ENCODE results near the gene RNF220. TPM values are rescaled to one million over a fixed set of nuclear protein-coding genes. Genes with fewer than 3 reads are reported as not detected.

Gene RNF220
- total RNA-seq, 1 donor from 2014 or later: 47.1 TPM

DNA sequence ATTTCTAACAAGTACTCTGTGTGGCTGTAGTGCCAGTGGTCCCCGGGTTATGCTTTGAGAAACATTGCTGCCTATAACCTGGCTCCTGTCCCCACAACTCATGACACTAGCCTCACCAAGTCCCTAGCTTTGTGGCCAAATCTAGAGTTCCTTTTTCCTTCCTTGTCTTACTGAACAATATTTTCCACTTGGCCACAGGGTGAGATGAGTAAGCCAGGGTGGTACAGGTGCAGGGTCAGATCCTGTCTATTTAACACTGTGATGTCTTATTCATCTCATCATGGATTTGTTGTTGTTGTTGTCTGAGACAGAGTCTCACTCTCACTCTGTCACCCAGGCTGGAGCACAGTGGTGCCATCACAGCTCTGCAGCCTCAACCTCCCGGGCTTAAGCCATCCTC, 288.1 kb downstream of the RNF220 start:
- H3K9me3 Mint-ChIP-seq (ENCODE audit: unreplicated experiment): no peaks in the 10 kb centered on the region
- Histone ChIP-seq H3K27me3 (ENCODE audit: insufficient read depth, low read length) (peaks cover 9% of the 10 kb centered on the region), H3K4me2 (ENCODE audit: low read length) (no peak overlapping the region), H3K79me2 (ENCODE audit: insufficient read depth, low read length) (no peaks in the 10 kb centered on the region), H3K9ac (ENCODE audit: low read length) (no peak overlapping the region), H3K27ac (ENCODE audit: low read depth, low read length) (no peak overlapping the region), H3K36me3 (ENCODE audit: insufficient read depth, low read length) (no peaks in the 10 kb centered on the region), H3K4me1 (ENCODE audit: insufficient read depth, low read length) (no peaks in the 10 kb centered on the region), H4K20me1 (ENCODE audit: insufficient read depth, low read length) (no peaks in the 10 kb centered on the region), H3K4me3 (ENCODE audit: insufficient read depth, low read depth, low read length) (no peak overlapping the region), H2AFZ (ENCODE audit: low read depth, low read length) (no peak overlapping the region), H3K9me3 (ENCODE audit: insufficient read depth, low read depth, low read length) (no peaks in the 10 kb centered on the region)
- no peak for FAIRE-seq
- no peak overlapping the region for H3K27ac Mint-ChIP-seq (ENCODE audit: unreplicated experiment)
- no peaks in the 10 kb centered on the region for H3K4me1 Mint-ChIP-seq (ENCODE audit: low read depth, unreplicated experiment)
- H3K36me3 Mint-ChIP-seq (ENCODE audit: low read depth, unreplicated experiment): peaks cover 11% of the 10 kb centered on the region
- DNase-seq (ENCODE audit: low read depth): no peak
- no peak overlapping the region for H3K4me3 Mint-ChIP-seq (ENCODE audit: unreplicated experiment)
- H3K27me3 Mint-ChIP-seq (ENCODE audit: low read depth, unreplicated experiment): peaks cover 6% of the 10 kb centered on the region
- TF ChIP-seq, protein P1, sequence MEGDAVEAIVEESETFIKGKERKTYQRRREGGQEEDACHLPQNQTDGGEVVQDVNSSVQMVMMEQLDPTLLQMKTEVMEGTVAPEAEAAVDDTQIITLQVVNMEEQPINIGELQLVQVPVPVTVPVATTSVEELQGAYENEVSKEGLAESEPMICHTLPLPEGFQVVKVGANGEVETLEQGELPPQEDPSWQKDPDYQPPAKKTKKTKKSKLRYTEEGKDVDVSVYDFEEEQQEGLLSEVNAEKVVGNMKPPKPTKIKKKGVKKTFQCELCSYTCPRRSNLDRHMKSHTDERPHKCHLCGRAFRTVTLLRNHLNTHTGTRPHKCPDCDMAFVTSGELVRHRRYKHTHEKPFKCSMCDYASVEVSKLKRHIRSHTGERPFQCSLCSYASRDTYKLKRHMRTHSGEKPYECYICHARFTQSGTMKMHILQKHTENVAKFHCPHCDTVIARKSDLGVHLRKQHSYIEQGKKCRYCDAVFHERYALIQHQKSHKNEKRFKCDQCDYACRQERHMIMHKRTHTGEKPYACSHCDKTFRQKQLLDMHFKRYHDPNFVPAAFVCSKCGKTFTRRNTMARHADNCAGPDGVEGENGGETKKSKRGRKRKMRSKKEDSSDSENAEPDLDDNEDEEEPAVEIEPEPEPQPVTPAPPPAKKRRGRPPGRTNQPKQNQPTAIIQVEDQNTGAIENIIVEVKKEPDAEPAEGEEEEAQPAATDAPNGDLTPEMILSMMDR (IDR thresholded peaks at IDR 0.05; ENCODE audit: insufficient read depth, low read depth, low read length): no peak
- no peak for TF ChIP-seq EZH2 (IDR thresholded peaks at IDR 0.05; ENCODE audit: insufficient read depth, low read length)

GRCh38 chr1:44693900-44694299, 288.8 kb downstream of the RNF220 start:
- TF ChIP-seq EZH2 (IDR thresholded peaks at IDR 0.05; ENCODE audit: insufficient read depth, low read length): no peak
- TF ChIP-seq, protein P1 (IDR thresholded peaks at IDR 0.05; ENCODE audit: insufficient read depth, low read depth, low read length): no peak
- Histone ChIP-seq H3K9me3 (ENCODE audit: insufficient read depth, low read depth, low read length) (no peaks in the 10 kb centered on the region), H4K20me1 (ENCODE audit: insufficient read depth, low read length) (no peaks in the 10 kb centered on the region), H3K36me3 (ENCODE audit: insufficient read depth, low read length) (no peaks in the 10 kb centered on the region), H3K27ac (ENCODE audit: low read depth, low read length) (no peak overlapping the region), H3K4me2 (ENCODE audit: low read length) (no peak overlapping the region), H3K4me1 (ENCODE audit: insufficient read depth, low read length) (no peaks in the 10 kb centered on the region), H3K4me3 (ENCODE audit: insufficient read depth, low read depth, low read length) (no peak overlapping the region), H3K27me3 (ENCODE audit: insufficient read depth, low read length) (peaks cover 9% of the 10 kb centered on the region), H3K79me2 (ENCODE audit: insufficient read depth, low read length) (no peaks in the 10 kb centered on the region), H3K9ac (ENCODE audit: low read length) (no peak overlapping the region), H2AFZ (ENCODE audit: low read depth, low read length) (no peak overlapping the region)
- no peak overlapping the region for H3K4me3 Mint-ChIP-seq (ENCODE audit: unreplicated experiment)
- no peak for DNase-seq (ENCODE audit: low read depth)
- no peak for FAIRE-seq
- no peaks in the 10 kb centered on the region for H3K4me1 Mint-ChIP-seq (ENCODE audit: low read depth, unreplicated experiment)
- no peak overlapping the region for H3K27ac Mint-ChIP-seq (ENCODE audit: unreplicated experiment)
- H3K36me3 Mint-ChIP-seq (ENCODE audit: low read depth, unreplicated experiment): peaks cover 11% of the 10 kb centered on the region
- H3K9me3 Mint-ChIP-seq (ENCODE audit: unreplicated experiment): no peaks in the 10 kb centered on the region
- peaks cover 2% of the 10 kb centered on the region for H3K27me3 Mint-ChIP-seq (ENCODE audit: low read depth, unreplicated experiment)

DNA sequence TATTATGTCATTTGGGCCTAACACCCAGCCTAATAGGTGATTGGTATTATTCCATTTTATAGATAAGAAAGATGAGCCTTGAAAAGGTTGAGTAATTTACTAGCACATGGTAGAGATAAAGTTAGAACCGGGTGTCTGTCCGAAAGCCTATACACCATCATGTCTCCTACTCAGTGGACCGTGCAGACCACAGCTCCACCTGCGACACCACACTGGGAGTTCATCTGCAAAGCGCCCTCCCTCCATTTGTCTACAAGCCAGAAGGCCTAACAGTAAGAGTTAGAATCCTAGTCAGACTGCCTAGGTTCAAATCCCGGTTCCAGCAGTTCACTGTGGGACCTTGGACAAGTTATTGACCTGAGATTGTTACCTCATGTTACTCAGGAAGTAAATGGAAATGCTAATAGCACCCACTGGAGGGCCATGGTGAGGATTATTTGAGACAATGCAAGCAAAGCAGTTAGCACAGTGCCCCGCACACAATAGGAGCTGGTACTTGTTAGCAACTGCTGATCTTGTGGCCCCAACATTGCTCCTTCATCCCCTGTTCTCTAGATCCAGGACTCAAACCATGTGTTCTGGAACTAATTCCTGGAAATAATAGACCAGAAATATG, 289.9 kb downstream of the RNF220 start:
- DNase-seq (ENCODE audit: low read depth) (no peak), FAIRE-seq (no peak)
- no peaks in the 10 kb centered on the region for H3K9me3 ChIP-seq (ENCODE audit: insufficient read depth, low read depth, low read length)
- H4K20me1 ChIP-seq (ENCODE audit: insufficient read depth, low read length): no peaks in the 10 kb centered on the region
- no peak overlapping the region for H3K4me3 ChIP-seq (ENCODE audit: insufficient read depth, low read depth, low read length)
- H3K4me3 Mint-ChIP-seq (ENCODE audit: unreplicated experiment): no peak overlapping the region
- no peaks in the 10 kb centered on the region for H3K4me1 Mint-ChIP-seq (ENCODE audit: low read depth, unreplicated experiment)
- H3K4me2 ChIP-seq (ENCODE audit: low read length): no peak overlapping the region
- peaks cover 11% of the 10 kb centered on the region for H3K36me3 Mint-ChIP-seq (ENCODE audit: low read depth, unreplicated experiment)
- TF ChIP-seq, protein P1 (IDR thresholded peaks at IDR 0.05; ENCODE audit: insufficient read depth, low read depth, low read length): no peak
- no peak for TF ChIP-seq EZH2 (IDR thresholded peaks at IDR 0.05; ENCODE audit: insufficient read depth, low read length)
- no peaks in the 10 kb centered on the region for H3K36me3 ChIP-seq (ENCODE audit: insufficient read depth, low read length)
- H3K9me3 Mint-ChIP-seq (ENCODE audit: unreplicated experiment): no peaks in the 10 kb centered on the region
- no peaks in the 10 kb centered on the region for H3K79me2 ChIP-seq (ENCODE audit: insufficient read depth, low read length)
- H3K9ac ChIP-seq (ENCODE audit: low read length): no peak overlapping the region
- H3K27ac ChIP-seq (ENCODE audit: low read depth, low read length): no peak overlapping the region
- H3K27ac Mint-ChIP-seq (ENCODE audit: unreplicated experiment): no peak overlapping the region
- no peaks in the 10 kb centered on the region for H3K4me1 ChIP-seq (ENCODE audit: insufficient read depth, low read length)
- peaks cover 9% of the 10 kb centered on the region for H3K27me3 ChIP-seq (ENCODE audit: insufficient read depth, low read length)
- H3K27me3 Mint-ChIP-seq (ENCODE audit: low read depth, unreplicated experiment): peaks cover 4% of the 10 kb centered on the region
- no peak overlapping the region for H2AFZ ChIP-seq (ENCODE audit: low read depth, low read length)

All from astrocyte (in vitro differentiated cells and primary cell).